Measurements from ENCODE around the gene CTU1. TPM values are rescaled to one million over a fixed set of nuclear protein-coding genes. Genes with fewer than 3 reads are reported as not detected.

CTU1 gene
- total RNA-seq, 2 donors from 2014 or later: 4.8 to 7.7 TPM

DNA sequence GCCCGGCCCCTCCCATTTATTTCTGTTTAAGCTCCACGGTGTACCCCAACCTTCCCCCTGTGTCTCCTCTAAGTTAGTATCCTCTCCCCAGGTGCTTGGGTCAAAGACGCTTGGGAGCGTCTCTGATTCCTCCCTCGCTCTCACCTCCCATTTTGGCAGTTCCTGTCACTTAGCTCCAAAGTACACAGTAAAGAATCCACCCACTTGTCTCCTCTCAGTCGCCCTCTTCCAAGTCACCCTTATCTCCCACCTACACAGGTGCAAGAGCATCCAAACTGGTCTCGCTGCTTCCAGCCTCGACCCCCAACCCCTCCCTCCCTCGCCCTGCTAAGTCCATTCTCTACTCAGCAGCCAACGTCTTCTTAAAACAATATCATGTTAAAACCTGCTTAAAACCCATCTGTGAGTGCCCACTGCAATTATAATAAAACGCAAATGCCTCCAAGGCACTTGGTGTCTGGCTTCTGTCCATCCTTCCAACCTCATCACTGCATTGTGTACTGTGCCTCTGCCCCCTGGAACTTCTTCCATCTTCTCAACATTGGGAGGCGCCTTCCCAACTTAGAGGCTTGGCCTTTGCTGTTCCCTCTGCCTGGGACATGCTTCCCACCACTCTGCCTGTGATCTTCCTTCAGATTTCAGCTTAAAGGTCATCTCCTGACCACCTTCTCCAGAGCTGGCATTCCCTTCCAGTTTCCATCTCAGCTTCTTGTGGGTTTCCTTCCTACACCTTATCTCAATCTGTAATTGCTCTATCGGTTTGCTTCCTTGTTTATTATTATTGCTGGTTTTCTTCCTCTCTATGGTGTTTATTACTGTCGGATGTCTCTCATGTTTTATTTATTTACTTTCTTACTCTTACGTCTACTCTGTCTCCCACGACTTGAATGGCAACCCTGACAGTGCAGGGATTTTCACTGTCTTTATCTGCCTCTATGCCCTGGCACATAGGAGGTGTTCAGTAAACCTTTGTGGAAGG, 16.0 kb downstream of the CTU1 start:
- no peak for DNase-seq (ENCODE audit: low spot score)
- H3K27me3 ChIP-seq: no peaks in the 10 kb centered on the region
- no peaks in the 10 kb centered on the region for H3K9me3 ChIP-seq
- no peak overlapping the region for H3K27ac ChIP-seq
- H3K4me1 ChIP-seq: peaks cover 0 to 2% of the 10 kb centered on the region in 2 donors
- H3K36me3 ChIP-seq: no peaks in the 10 kb centered on the region
- H3K4me3 ChIP-seq: no peak overlapping the region
- TF ChIP-seq, protein P1, sequence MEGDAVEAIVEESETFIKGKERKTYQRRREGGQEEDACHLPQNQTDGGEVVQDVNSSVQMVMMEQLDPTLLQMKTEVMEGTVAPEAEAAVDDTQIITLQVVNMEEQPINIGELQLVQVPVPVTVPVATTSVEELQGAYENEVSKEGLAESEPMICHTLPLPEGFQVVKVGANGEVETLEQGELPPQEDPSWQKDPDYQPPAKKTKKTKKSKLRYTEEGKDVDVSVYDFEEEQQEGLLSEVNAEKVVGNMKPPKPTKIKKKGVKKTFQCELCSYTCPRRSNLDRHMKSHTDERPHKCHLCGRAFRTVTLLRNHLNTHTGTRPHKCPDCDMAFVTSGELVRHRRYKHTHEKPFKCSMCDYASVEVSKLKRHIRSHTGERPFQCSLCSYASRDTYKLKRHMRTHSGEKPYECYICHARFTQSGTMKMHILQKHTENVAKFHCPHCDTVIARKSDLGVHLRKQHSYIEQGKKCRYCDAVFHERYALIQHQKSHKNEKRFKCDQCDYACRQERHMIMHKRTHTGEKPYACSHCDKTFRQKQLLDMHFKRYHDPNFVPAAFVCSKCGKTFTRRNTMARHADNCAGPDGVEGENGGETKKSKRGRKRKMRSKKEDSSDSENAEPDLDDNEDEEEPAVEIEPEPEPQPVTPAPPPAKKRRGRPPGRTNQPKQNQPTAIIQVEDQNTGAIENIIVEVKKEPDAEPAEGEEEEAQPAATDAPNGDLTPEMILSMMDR (IDR thresholded peaks at IDR 0.05): no peak

- H3K27me3 ChIP-seq: no peaks in the 10 kb centered on the region
- H3K36me3 ChIP-seq: no peaks in the 10 kb centered on the region
- no peaks in the 10 kb centered on the region for H3K4me1 ChIP-seq
- H3K27ac ChIP-seq: no peak overlapping the region
- no peaks in the 10 kb centered on the region for H3K9me3 ChIP-seq
- TF ChIP-seq, protein P1 (IDR thresholded peaks at IDR 0.05): no peak
- no peak for DNase-seq (ENCODE audit: low spot score)
- no peak overlapping the region for H3K4me3 ChIP-seq
Measured at GRCh38 chr19:51091126-51091525, 17.1 kb downstream of the CTU1 start.

DNA sequence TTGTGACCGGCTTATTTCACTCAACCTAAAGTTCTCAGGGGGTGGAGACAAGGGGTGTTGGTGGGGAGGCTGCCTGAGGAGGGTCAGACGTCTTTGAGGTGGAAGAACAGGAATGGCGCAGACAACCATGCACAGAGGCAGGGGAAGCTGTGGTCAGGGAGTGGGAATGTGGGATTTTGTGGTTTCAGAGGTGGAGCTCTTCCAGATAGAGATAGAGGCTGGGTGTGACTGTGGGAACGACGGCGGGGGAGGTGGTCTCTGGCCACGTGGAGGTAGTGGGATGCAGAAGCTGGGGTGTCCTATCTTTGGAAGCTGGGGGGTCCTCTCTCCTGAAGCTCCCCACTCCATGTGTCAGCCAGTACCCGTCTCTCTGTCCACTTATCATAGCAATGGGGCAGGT, 17.7 kb downstream of the CTU1 start:
- no peaks in the 10 kb centered on the region for H3K9me3 ChIP-seq
- no peak for DNase-seq (ENCODE audit: low spot score)
- H3K27ac ChIP-seq: no peak overlapping the region
- no peaks in the 10 kb centered on the region for H3K36me3 ChIP-seq
- H3K4me1 ChIP-seq: no peaks in the 10 kb centered on the region
- TF ChIP-seq, protein P1 (IDR thresholded peaks at IDR 0.05): no peak
- no peak overlapping the region for H3K4me3 ChIP-seq
- H3K27me3 ChIP-seq: no peaks in the 10 kb centered on the region

- no peaks in the 10 kb centered on the region for H3K27me3 ChIP-seq
- TF ChIP-seq, protein P1 (IDR thresholded peaks at IDR 0.05): no peak
- no peaks in the 10 kb centered on the region for H3K4me1 ChIP-seq
- no peaks in the 10 kb centered on the region for H3K9me3 ChIP-seq
- no peak overlapping the region for H3K27ac ChIP-seq
- DNase-seq (ENCODE audit: low spot score): no peak
- no peak overlapping the region for H3K4me3 ChIP-seq
- no peaks in the 10 kb centered on the region for H3K36me3 ChIP-seq
Measured at GRCh38 chr19:51089786-51090185, 18.4 kb downstream of the CTU1 start.

DNA sequence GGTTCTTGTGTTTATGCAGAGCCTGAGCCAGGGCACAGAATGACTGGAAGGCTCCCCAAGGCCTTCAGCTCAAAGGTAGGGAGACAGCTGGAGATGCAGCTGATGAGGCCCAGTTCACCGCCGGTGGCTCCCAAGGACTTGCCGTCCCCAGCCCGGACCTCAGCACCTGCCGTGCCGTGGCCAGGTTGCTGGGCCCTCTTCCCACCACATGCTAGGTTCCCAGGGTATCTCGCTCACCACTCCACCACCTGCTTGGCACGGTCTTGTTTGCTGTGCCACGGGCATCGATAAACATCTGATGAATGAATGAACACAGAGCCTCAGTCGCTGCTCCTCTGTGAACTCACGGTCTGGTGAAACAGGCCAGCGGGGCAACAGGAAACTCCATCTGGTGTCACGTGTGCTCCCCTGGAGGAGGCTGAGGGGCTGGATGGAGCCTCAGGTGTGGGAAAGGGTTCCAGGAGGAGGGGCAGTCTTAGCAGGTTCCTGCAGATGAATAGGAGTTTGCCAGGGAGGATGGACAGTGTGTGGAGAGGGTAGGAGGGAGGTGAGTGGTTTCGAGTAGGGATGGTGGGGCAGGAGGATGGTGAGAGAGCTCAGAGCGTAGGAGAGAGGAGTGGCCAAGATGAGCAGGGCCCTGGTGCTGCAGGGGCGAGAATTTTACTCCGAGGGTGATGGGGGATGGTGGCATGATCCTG, 21.9 kb downstream of the CTU1 start:
- Histone ChIP-seq H3K4me3 (no peak overlapping the region), H3K36me3 (no peaks in the 10 kb centered on the region), H3K27me3 (no peaks in the 10 kb centered on the region), H3K4me1 (no peaks in the 10 kb centered on the region), H3K9me3 (no peaks in the 10 kb centered on the region), H3K27ac (no peak overlapping the region)
- no peak for DNase-seq (ENCODE audit: low spot score)
- TF ChIP-seq, protein P1 (IDR thresholded peaks at IDR 0.05): no peak

Measured in right atrium auricular region (tissue), 2 donors.